HepG2 (cell line): Measurements from ENCODE around the gene MISP3. TPM values are rescaled to one million over a fixed set of nuclear protein-coding genes. Genes with fewer than 3 reads are reported as not detected.

Source experiments
- ATRX ChIP-seq: sonication (generic); formaldehyde crosslinking; IDR thresholded peaks from 2 replicates; pipeline ENCODE4 v1.4.0; 2020; ENCODE audit warnings: missing genetic modification reagents, borderline replicate concordance
- BHLHE40 ChIP-seq: IDR thresholded peaks from 2 replicates; pipeline ENCODE4 v1.6.1; 2011; ENCODE audit warnings: low read length, improper control_type of control experiment
- DNMT3B ChIP-seq: conservative IDR thresholded peaks from 2 replicates; pipeline ENCODE4 v1.6.1; 2016; ENCODE audit warnings: missing biosample characterization, control low read depth
- EHMT2 ChIP-seq: fragments of 200-600 bp; sonication (generic); IDR thresholded peaks from 2 replicates; pipeline ENCODE4 v1.7.0; 2017; ENCODE audit warnings: antibody characterized with exemption, low read depth, low read length, borderline replicate concordance
- FOXK2 ChIP-seq: fragments of 450-650 bp; IDR thresholded peaks from 2 replicates; pipeline ENCODE4 v1.6.1; 2016
- HNF4G ChIP-seq, 2 experiments: sonication (generic) in 1 of 2; formaldehyde crosslinking in 1 of 2; IDR thresholded peaks; 2 replicates each; pipeline versions ENCODE4 v1.4.0 to v1.6.1; 2011 to 2020; ENCODE audit warnings: borderline replicate concordance in 2 of 2, low read depth in 2 of 2, mild to moderate bottlenecking in 2 of 2, low read length in 1 of 2, missing genetic modification reagents in 1 of 2, moderate library complexity in 1 of 2
- NFE2 ChIP-seq: sonication (generic); formaldehyde crosslinking; IDR thresholded peaks from 2 replicates; pipeline ENCODE4 v1.4.0; 2020; ENCODE audit warnings: missing genetic modification reagents
- NFE2L2 ChIP-seq: fragments of 150-350 bp; IDR thresholded peaks from 2 replicates; pipeline ENCODE4 v1.6.1; 2014; ENCODE audit warnings: low read length
- PAF1 ChIP-seq: IDR thresholded peaks from 2 replicates; pipeline ENCODE4 v1.6.1; 2016; ENCODE audit warnings: missing genetic modification reagents, missing compliant biosample characterization
- PCBP1 ChIP-seq: fragments of 200-400 bp; formaldehyde crosslinking; IDR thresholded peaks from 2 replicates; pipeline ENCODE4 v1.6.1; 2017; ENCODE audit warnings: mild to moderate bottlenecking, low read depth, low read length, borderline replicate concordance
- RBFOX2 ChIP-seq: fragments of 200-400 bp; formaldehyde crosslinking; IDR thresholded peaks from 2 replicates; pipeline ENCODE4 v1.6.1; 2017; ENCODE audit warnings: low read depth, mild to moderate bottlenecking, low read length
- SIX4 ChIP-seq: sonication (generic); formaldehyde crosslinking; IDR thresholded peaks from 2 replicates; pipeline ENCODE4 v1.4.0; 2020; ENCODE audit warnings: missing genetic modification reagents
- SMARCC2 ChIP-seq: fragments of 450-650 bp; IDR thresholded peaks from 2 replicates; pipeline ENCODE4 v1.6.1; 2017; ENCODE audit warnings: antibody characterized with exemption, mild to moderate bottlenecking
- ZFP1 ChIP-seq: IDR thresholded peaks from 2 replicates; pipeline ENCODE4 v1.6.1; 2016
- ZFP37 ChIP-seq: sonication (generic); formaldehyde crosslinking; IDR thresholded peaks from 2 replicates; pipeline ENCODE4 v1.4.0; 2020; ENCODE audit warnings: missing genetic modification reagents, borderline replicate concordance
- ZNF891 ChIP-seq: sonication (generic); formaldehyde crosslinking; IDR thresholded peaks from 2 replicates; pipeline ENCODE4 v1.5.0; 2020; ENCODE audit warnings: mild to moderate bottlenecking, missing genetic modification reagents
- ZSCAN22 ChIP-seq: sonication (generic); formaldehyde crosslinking; IDR thresholded peaks from 2 replicates; pipeline ENCODE4 v1.4.0; 2020; ENCODE audit warnings: mild to moderate bottlenecking, missing genetic modification reagents
- polyA plus RNA-seq, 8 experiments: library from polyadenylated mRNA; depleted of rRNA in 3 of 8; stranded (reverse) in 7 of 8; unstranded in 1 of 8; fragments of >200 nt; fragmentation: Illumina TruSeq in 4 of 8; extraction: Trizol in 4 of 8; gene quantifications; 2 replicates each; pipeline versions ENCODE4 v1.2.1 to v1.2.3, GENCODE V29; 2011 to 2016; ENCODE audit warnings: low read depth in 4 of 8, missing spikeins in 1 of 8, mixed read lengths in 1 of 8; ENCODE audit not compliant: insufficient read depth in 1 of 8
- total RNA-seq, 5 experiments: library from RNA; depleted of rRNA; stranded (reverse); fragments of >200 nt; fragmentation: Illumina TruSeq; extraction: Trizol; gene quantifications; 2 replicates each; pipeline ENCODE4 v1.2.3, GENCODE V29; 2016; ENCODE audit warnings: low read depth in 1 of 5
- TF ChIP-seq, protein P1 (sequence below): IDR thresholded peaks from 2 replicates; pipeline ENCODE4 v1.6.1; 2012; ENCODE audit warnings: low read depth, low read length, improper control_type of control experiment
- TF ChIP-seq, protein P2 (sequence below): sonication (generic); formaldehyde crosslinking; IDR thresholded peaks from 2 replicates; pipeline ENCODE4 v1.8.1; 2022; ENCODE audit warnings: mild to moderate bottlenecking, missing genetic modification reagents
- TF ChIP-seq, protein P3 (sequence below): sonication (generic); formaldehyde crosslinking; IDR thresholded peaks from 2 replicates; pipeline ENCODE4 v1.8.0; 2022; ENCODE audit warnings: mild to moderate bottlenecking, missing genetic modification reagents, moderate library complexity
- TF ChIP-seq, protein P4 (sequence below): sonication (generic); formaldehyde crosslinking; IDR thresholded peaks from 2 replicates; pipeline ENCODE4 v1.4.0; 2020; ENCODE audit warnings: missing genetic modification reagents

Gene MISP3
- total and polyA plus RNA-seq, 2 of the 13 experiments (the other 11 are each of a cell fraction or from before 2014, with no cell fraction given), result 2.5 to 5.4 TPM

DNA sequence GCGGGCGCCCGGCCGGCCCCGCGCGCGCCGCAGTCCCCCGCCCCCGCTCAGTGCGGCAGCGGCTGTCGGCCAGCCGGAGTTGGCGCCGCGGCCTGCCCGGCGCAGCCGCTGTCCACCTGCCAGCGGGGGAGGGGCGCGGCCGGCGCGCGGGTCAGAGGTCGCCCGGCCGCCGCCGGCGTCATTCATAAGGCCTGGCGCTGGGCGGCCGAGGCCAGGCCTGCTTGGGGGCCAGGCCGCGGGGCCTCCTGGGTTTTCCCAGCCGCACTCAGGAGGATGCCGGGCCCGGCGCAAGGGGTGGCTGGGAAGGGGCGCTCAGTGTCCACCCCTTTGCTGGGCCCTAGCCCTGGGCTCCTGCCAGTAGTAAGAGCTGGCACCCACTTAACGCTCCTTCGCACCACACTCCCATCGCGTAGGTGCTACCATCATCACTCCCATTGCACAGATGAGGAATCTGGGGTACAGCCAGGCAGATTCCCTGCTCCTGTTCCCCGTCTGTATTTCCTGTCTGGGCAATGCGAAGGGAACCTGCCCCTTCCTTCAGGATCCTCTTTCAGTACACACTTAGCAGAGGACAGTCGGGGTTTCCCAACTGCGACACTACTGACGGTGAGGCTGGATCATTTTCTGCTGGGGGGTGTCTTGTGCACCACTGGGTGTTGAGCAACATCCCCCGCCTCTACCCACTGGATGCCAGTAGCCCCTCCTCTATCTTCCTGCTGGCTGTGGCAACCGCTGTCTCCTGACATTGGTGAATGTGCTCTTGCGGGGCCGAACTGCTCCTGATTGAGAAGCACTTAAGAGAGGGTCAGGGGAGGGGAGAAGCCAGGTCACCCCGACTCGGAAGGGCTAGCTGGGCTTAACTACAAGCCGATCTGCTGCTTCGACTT is 45.8 kb downstream of the MISP3 start (continued):
- TF ChIP-seq, protein P1, sequence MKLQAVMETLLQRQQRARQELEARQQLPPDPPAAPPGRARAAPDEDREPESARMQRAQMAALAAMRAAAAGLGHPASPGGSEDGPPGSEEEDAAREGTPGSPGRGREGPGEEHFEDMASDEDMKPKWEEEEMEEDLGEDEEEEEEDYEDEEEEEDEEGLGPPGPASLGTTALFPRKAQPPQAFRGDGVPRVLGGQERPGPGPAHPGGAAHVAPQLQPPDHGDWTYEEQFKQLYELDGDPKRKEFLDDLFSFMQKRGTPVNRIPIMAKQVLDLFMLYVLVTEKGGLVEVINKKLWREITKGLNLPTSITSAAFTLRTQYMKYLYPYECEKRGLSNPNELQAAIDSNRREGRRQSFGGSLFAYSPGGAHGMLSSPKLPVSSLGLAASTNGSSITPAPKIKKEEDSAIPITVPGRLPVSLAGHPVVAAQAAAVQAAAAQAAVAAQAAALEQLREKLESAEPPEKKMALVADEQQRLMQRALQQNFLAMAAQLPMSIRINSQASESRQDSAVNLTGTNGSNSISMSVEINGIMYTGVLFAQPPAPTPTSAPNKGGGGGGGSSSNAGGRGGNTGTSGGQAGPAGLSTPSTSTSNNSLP, result no peak
- TF ChIP-seq FOXK2 (no peak), ATRX (no peak), ZFP1 (CRISPR knock-in tag) (0 out of 2 replicates have a peak, but pooled peaks have one; percentile 23), PAF1 (CRISPR knock-in tag) (no peak), ZNF891 (peak; percentile 67; the same call in 1 of the 2 replicates), ZSCAN22 (CRISPR knock-in tag) (no peak), SIX4 (CRISPR knock-in tag) (no peak), EHMT2 (no peak), PCBP1 (no peak), ZFP37 (0 out of 2 replicates have a peak, but pooled peaks have one; percentile 29), BHLHE40 (no peak), NFE2 (CRISPR knock-in tag) (no peak), NFE2L2 (no peak), HNF4G (IDR thresholded peaks at IDR 0.05; ENCODE audit: borderline replicate concordance, low read depth, low read length) (peak; percentile 72; the same call in 1 of the 2 replicates), HNF4G (CRISPR knock-in tag; IDR thresholded peaks at IDR 0.05; ENCODE audit: borderline replicate concordance, low read depth) (no peak), SMARCC2 (no peak), RBFOX2 (peak; percentile 78), DNMT3B (CRISPR knock-in tag) (no peak)
- TF ChIP-seq, protein P2, sequence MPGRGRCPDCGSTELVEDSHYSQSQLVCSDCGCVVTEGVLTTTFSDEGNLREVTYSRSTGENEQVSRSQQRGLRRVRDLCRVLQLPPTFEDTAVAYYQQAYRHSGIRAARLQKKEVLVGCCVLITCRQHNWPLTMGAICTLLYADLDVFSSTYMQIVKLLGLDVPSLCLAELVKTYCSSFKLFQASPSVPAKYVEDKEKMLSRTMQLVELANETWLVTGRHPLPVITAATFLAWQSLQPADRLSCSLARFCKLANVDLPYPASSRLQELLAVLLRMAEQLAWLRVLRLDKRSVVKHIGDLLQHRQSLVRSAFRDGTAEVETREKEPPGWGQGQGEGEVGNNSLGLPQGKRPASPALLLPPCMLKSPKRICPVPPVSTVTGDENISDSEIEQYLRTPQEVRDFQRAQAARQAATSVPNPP, result no peak
- TF ChIP-seq, protein P3, sequence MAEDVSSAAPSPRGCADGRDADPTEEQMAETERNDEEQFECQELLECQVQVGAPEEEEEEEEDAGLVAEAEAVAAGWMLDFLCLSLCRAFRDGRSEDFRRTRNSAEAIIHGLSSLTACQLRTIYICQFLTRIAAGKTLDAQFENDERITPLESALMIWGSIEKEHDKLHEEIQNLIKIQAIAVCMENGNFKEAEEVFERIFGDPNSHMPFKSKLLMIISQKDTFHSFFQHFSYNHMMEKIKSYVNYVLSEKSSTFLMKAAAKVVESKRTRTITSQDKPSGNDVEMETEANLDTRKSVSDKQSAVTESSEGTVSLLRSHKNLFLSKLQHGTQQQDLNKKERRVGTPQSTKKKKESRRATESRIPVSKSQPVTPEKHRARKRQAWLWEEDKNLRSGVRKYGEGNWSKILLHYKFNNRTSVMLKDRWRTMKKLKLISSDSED (CRISPR knock-in tag), result peak; percentile 65; the same call in 1 of the 2 replicates
- TF ChIP-seq, protein P4, sequence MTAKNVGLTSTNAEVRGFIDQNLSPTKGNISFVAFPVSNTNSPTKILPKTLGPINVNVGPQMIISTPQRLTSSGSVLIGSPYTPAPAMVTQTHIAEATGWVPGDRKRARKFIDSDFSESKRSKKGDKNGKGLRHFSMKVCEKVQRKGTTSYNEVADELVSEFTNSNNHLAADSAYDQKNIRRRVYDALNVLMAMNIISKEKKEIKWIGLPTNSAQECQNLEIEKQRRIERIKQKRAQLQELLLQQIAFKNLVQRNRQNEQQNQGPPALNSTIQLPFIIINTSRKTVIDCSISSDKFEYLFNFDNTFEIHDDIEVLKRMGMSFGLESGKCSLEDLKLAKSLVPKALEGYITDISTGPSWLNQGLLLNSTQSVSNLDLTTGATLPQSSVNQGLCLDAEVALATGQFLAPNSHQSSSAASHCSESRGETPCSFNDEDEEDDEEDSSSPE (CRISPR knock-in tag), result no peak
